Gastroesophageal sphincter (tissue), 4 donors: Measurements from ENCODE around the gene RARRES2. TPM values are rescaled to one million over a fixed set of nuclear protein-coding genes. Genes with fewer than 3 reads are reported as not detected.
A peak's percentile ranks its signal among the peaks of the same experiment; 100 is the strongest.

ENCODE experiments used
- ATAC-seq: fragments of 150-250 bp; one replicate; pipeline ENCODE4 v1.9.1; 2016; ENCODE audit warnings: mild to moderate bottlenecking, moderate library complexity
- H3K27ac ChIP-seq, 4 donors: fragments of 200-600 bp; sonication (generic) in 3 of 4; 1 replicate in 3 of 4; 2 replicates in 1 of 4; pipeline ENCODE4 v1.5.1; 2016 to 2019
- H3K27me3 ChIP-seq: fragments of 200-600 bp; sonication (generic); one replicate; pipeline ENCODE4 v1.5.1; 2019
- H3K36me3 ChIP-seq, 2 donors: fragments of 200-600 bp; sonication (generic); one replicate each; pipeline ENCODE4 v1.5.1; 2019; ENCODE audit warnings: control low read depth in 1 of 2
- H3K4me1 ChIP-seq, 3 donors: fragments of 200-600 bp; sonication (generic); 1 replicate in 2 of 3; 2 replicates in 1 of 3; pipeline ENCODE4 v1.5.1; 2016 to 2019; ENCODE audit warnings: control low read depth in 2 of 3
- H3K4me3 ChIP-seq, 2 donors: fragments of 200-600 bp; sonication (generic); one replicate each; pipeline ENCODE4 v1.5.1; 2019; ENCODE audit warnings: mild to moderate bottlenecking in 1 of 2, moderate library complexity in 1 of 2
- H3K9me3 ChIP-seq, 3 donors: fragments of 200-600 bp; sonication (generic); one replicate each; pipeline ENCODE4 v1.5.1; 2017 to 2019; ENCODE audit warnings: control low read depth in 2 of 3
- EP300 ChIP-seq: sonication (generic); formaldehyde crosslinking; IDR thresholded peaks from one replicate; pipeline ENCODE4 v1.6.1; 2017; ENCODE audit warnings: antibody characterized with exemption, mild to moderate bottlenecking
- POLR2A ChIP-seq, 2 donors: fragments of 450-650 bp; IDR thresholded peaks; one replicate each; pipeline ENCODE4 v1.6.1; 2017; ENCODE audit warnings: antibody characterized with exemption in 2 of 2, mild to moderate bottlenecking in 2 of 2, moderate library complexity in 1 of 2
- POLR2AphosphoS5 ChIP-seq: sonication (generic); formaldehyde crosslinking; IDR thresholded peaks from one replicate; pipeline ENCODE4 v1.6.1; 2017; ENCODE audit warnings: antibody characterized with exemption
- WGBS, 2 donors: methylation state at CpG; one replicate each; pipeline ENCODE4 v1.1.5; 2018; ENCODE audit warnings: low coverage in 1 of 2; 5-methylcytosine and 5-hydroxymethylcytosine counted together
- total RNA-seq, 4 donors: library from RNA; depleted of rRNA; stranded (reverse); fragments of >200 nt; gene quantifications; one replicate each; pipeline ENCODE4 v1.1.0, GENCODE V29; 2016
- TF ChIP-seq, protein P1 (sequence below), 4 experiments: fragments of 200-600 bp in 2 of 4; fragments of 450-650 bp in 2 of 4; sonication (generic) in 1 of 4; IDR thresholded peaks; one replicate each; pipeline ENCODE4 v1.5.1; 2017 to 2019; ENCODE audit warnings: antibody characterized with exemption in 4 of 4, mild to moderate bottlenecking in 2 of 4, moderate library complexity in 2 of 4

RARRES2 gene
- total RNA-seq, 4 donors from 2014 or later = 152 to 341 (median 157) TPM

DNA sequence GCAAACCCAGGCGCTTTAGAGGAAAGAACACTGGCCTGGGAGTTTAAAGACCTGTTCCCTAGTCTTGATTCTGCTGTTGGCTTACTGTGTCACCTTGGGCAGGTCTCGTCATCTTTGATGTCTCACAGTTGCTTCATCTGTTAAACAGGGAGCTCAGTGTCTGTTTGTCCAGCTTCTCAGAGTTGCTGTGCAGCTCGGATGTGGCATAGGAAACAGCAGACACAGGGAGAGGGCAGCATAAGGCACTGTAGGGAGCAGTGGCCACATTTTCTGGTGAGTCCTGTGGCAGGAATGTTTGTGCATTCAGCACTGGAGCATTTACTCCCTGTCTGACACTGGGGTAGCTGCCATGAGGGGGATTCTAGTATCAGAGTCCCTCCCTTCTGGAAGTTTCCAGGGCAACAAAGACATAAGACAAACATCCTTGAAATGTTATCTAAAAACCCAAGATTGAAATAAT, 29.2 kb upstream of the RARRES2 start:
- Histone ChIP-seq H3K27ac (peak overlapping the region in 3 of 4 donors; percentile 44 to 95 (median 94)), H3K27me3 (no peaks in the 10 kb centered on the region), H3K4me1 (peaks cover 0 to 59% (median 16%) of the 10 kb centered on the region in 3 donors), H3K36me3 (peaks cover 0 to 52% of the 10 kb centered on the region in 2 donors), H3K4me3 (no peak overlapping the region), H3K9me3 (no peaks in the 10 kb centered on the region)
- WGBS, 2 donors = no CpG with 5 or more reads among the region's 3 CpGs
- no peak for TF ChIP-seq EP300
- TF ChIP-seq POLR2AphosphoS5 = no peak
- TF ChIP-seq, protein P1, sequence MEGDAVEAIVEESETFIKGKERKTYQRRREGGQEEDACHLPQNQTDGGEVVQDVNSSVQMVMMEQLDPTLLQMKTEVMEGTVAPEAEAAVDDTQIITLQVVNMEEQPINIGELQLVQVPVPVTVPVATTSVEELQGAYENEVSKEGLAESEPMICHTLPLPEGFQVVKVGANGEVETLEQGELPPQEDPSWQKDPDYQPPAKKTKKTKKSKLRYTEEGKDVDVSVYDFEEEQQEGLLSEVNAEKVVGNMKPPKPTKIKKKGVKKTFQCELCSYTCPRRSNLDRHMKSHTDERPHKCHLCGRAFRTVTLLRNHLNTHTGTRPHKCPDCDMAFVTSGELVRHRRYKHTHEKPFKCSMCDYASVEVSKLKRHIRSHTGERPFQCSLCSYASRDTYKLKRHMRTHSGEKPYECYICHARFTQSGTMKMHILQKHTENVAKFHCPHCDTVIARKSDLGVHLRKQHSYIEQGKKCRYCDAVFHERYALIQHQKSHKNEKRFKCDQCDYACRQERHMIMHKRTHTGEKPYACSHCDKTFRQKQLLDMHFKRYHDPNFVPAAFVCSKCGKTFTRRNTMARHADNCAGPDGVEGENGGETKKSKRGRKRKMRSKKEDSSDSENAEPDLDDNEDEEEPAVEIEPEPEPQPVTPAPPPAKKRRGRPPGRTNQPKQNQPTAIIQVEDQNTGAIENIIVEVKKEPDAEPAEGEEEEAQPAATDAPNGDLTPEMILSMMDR (IDR thresholded peaks at IDR 0.05) = no peak
- TF ChIP-seq POLR2A (IDR thresholded peaks at IDR 0.05) = no peak
- no peak for ATAC-seq

DNA sequence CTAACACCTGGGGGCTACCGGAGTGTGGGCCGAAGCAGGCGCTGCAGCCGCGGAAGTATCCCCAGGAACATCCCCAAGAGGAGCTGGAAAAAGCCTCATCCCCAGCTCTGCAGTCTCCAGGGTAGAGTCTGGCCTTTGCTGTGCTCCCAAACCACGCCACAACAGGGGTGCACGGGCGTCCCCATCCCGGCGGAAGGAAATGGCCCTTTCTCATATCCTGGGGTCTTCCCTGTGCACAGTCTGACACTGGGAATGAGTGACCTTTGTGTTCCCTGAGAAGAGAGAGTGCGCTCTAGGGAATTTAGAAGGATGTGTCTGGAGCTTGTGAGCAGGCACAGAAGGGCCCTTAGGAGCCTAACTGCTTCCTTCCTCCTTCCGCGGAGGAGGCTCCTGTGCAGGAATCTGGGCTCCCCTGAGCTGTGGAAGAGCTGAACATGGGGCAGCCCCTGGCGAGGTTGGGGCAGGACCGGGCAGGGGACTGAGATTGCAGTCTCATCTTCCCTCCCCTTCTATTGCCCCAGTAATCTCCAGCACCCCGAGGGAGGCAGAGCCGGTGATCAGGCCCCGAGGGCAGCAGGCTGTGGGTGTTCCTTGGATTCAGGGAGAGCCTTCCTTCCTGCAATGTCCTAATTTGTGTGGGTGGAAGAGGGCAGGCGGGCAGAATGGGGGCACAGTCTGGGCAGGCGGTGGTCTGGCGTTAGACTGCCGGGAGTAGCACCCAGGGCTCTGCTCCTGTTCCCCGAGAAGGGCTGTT, 28.5 kb upstream of the RARRES2 start:
- WGBS, 2 donors = 64% methylated on average over 5 of the region's 23 CpGs; no CpG with 5 or more reads in 1 of the 2 donors
- Histone ChIP-seq H3K36me3 (peaks cover 0 to 48% of the 10 kb centered on the region in 2 donors), H3K4me3 (peak overlapping the region; percentile 73 to 75), H3K27me3 (no peaks in the 10 kb centered on the region), H3K27ac (peak overlapping the region in 3 of 4 donors; percentile 92 to 95 (median 94)), H3K9me3 (no peaks in the 10 kb centered on the region), H3K4me1 (peaks cover 0 to 59% (median 16%) of the 10 kb centered on the region in 3 donors)
- TF ChIP-seq EP300 (no peak), POLR2AphosphoS5 (no peak), POLR2A (IDR thresholded peaks at IDR 0.05) (no peak)
- TF ChIP-seq, protein P1 (IDR thresholded peaks at IDR 0.05) = no peak
- no peak for ATAC-seq

DNA sequence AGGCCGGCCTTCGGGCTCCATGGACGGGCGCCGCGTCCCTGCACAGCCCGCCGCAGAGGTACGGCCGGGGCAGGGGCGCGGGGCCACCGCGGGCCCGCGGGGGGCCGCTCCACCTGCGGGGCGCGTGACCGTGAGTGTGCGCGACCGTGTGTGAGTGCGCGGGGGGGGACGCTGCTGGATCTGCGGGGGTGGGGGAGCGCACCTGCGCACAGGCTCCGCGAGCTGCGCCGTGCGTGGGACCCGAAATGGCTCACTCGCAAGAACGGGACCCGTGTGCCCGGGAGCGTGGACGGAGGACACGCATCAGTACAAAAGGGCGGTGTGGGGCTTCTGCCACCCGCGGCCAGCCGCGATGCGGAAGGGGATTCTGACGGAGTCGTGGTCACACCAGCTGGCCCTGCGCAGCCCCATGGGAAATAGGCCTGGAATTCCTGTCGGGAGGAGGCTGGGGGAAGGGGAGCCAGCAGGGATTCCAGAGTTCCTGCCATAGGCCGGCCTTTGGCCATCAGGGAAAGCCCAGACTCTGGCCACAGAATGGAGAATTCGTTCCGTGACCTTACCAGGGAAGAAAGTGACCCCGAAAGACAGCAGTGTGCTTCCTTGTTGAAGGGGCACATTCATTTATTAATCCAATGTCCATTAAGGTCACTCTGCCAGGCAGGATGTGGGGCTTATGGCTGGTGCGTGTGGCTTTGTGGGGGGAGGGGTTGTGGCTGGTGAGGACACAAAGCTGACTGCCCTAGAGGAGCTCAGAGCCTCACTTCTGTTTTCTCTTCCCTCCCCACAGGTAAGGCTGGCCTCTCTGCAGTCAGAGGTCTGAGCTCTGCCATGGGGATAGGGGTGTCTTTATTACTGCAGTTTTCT, 27.7 kb upstream of the RARRES2 start:
- H3K9me3 ChIP-seq = no peaks in the 10 kb centered on the region
- TF ChIP-seq POLR2A (IDR thresholded peaks at IDR 0.05) = peak in 1 of 2 donors; percentile 45
- TF ChIP-seq, protein P1 (IDR thresholded peaks at IDR 0.05) = no peak
- peak; percentile 57 for TF ChIP-seq POLR2AphosphoS5
- no peak for TF ChIP-seq EP300
- H3K27ac ChIP-seq = peak overlapping the region; percentile 76 to 95 (median 93)
- peaks cover 0 to 57% (median 16%) of the 10 kb centered on the region in 3 donors for H3K4me1 ChIP-seq
- H3K36me3 ChIP-seq = peaks cover 0 to 41% of the 10 kb centered on the region in 2 donors
- 0 to 8% methylated on average over 4 to 15 of the region's 58 CpGs for WGBS, 2 donors
- H3K27me3 ChIP-seq = no peaks in the 10 kb centered on the region
- peak; percentile 70 for ATAC-seq
- peak overlapping the region; percentile 73 to 75 for H3K4me3 ChIP-seq

DNA sequence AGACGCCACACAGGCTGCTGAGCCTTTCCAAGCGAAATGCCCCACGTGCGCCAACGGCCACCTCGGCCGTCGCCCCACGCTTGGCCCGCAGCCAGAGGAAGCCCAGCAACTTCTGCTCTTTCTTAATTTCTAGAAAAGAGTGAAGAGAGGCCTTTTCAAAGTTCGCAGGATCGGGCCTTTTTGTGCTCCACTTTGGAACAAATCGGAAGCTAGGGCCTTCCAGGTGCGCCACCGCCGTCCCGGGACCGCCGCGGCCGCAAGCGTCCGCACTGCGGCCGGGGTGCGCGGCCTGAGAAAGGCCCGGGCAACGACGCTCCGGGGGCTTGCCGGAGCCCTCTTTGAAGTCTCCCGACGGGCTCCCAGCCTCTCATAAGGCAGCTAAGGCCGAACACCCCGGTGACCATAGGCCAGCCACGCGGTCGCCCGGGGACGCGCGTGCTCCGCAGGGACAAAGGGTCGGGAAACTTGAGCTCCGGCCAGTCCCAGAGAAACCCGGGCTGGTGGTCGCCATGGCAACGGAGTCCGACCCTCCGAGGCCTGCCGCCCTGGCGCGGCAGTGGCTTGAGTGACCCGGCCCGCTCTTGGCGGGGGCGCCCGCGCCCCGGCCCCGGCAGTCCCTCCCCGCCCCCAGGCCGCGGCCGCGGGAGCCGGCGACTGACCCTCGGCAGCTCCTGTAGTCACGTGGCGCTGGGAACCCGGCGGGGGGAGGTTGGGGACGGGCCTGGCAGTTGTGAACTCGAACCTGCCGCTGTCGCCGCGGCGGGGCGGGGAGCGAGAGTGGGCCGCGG, 26.9 kb upstream of the RARRES2 start, which contains the start of gene REPIN1:
Gene REPIN1, plus strand, starts transcription at position 727 of the 788 bp plus-strand sequence. CDS start 890 bp downstream, outside the sequence.
- no peak for TF ChIP-seq EP300
- TF ChIP-seq POLR2A (IDR thresholded peaks at IDR 0.05) = peak; percentile 73 to 78
- TF ChIP-seq POLR2AphosphoS5 = peak; percentile 89
- TF ChIP-seq, protein P1 (IDR thresholded peaks at IDR 0.05) = peak in 1 of 4 experiments; percentile 15
- peaks cover 0 to 49% (median 16%) of the 10 kb centered on the region in 3 donors for H3K4me1 ChIP-seq
- H3K4me3 ChIP-seq = peak within 1 kb of the TSS; percentile 73 to 75
- 0% methylated on average over 7 of the region's 85 CpGs for WGBS, 2 donors
- H3K27me3 ChIP-seq = no peaks in the 10 kb centered on the region
- peak; percentile 86 for ATAC-seq
- peaks cover 0 to 33% of the 10 kb centered on the region in 2 donors for H3K36me3 ChIP-seq
- peak within 1 kb of the TSS; percentile 76 to 95 (median 93) for H3K27ac ChIP-seq
- no peaks in the 10 kb centered on the region for H3K9me3 ChIP-seq
